Activated T-helper 9 cell treated with anti-CD3 and anti-CD28 coated beads, Interleukin-2, amount 50 U/mL, for 16 hours (primary cell): ENCODE data around the gene FRAS1.
"Not testable (repeated sequence)": the region's sequence is repeated elsewhere in the genome, so short reads cannot be mapped to it uniquely, and the experiment has no call there.

ENCODE experiments used
- DNase-seq: peaks from one replicate; pipeline ENCODE4 v3.0.0-alpha.2; 2020; ENCODE audit warnings: low read depth

The FRAS1 gene

GRCh38 chr4:78513411-78513975 is 456.4 kb downstream of the FRAS1 start:
- DNase-seq = no peak

GRCh38 chr4:78517050-78517652 is 460.0 kb downstream of the FRAS1 start:
- DNase-seq = no peak

- no peak for DNase-seq
Measured at GRCh38 chr4:78518561-78518960, 461.4 kb downstream of the FRAS1 start.

- no peak for DNase-seq
Measured at GRCh38 chr4:78519962-78520361, 462.8 kb downstream of the FRAS1 start.

- no peak for DNase-seq
Measured at GRCh38 chr4:78520808-78521226, 463.7 kb downstream of the FRAS1 start.

- DNase-seq = no peak
Measured at GRCh38 chr4:78524009-78524408, 466.9 kb downstream of the FRAS1 start.

GRCh38 chr4:78525559-78525958 is 468.4 kb downstream of the FRAS1 start:
- DNase-seq = no peak

- no peak for DNase-seq
Measured at GRCh38 chr4:78527103-78527502, 470.0 kb downstream of the FRAS1 start.

- no peak for DNase-seq
Measured at GRCh38 chr4:78527555-78527954, 470.4 kb downstream of the FRAS1 start.

- no peak for DNase-seq
Measured at GRCh38 chr4:78528327-78528726, 471.2 kb downstream of the FRAS1 start.

GRCh38 chr4:78529569-78530209 is 472.6 kb downstream of the FRAS1 start:
- DNase-seq = no peak

- DNase-seq = no peak
Measured at GRCh38 chr4:78532046-78532445, 474.9 kb downstream of the FRAS1 start.

- no peak for DNase-seq
Measured at GRCh38 chr4:78533854-78534253, 476.7 kb downstream of the FRAS1 start.

- DNase-seq = no peak
Measured at GRCh38 chr4:78534286-78534955, 477.3 kb downstream of the FRAS1 start.

- no peak for DNase-seq
Measured at GRCh38 chr4:78542373-78542772, 485.2 kb downstream of the FRAS1 start.

- no peak for DNase-seq
Measured at GRCh38 chr4:78543424-78544125, 486.5 kb downstream of the FRAS1 start.

GRCh38 chr4:78544678-78545077 is 487.6 kb downstream of the FRAS1 start:
- no peak for DNase-seq

GRCh38 chr4:78545275-78546246 is 488.4 kb downstream of the FRAS1 start:
- DNase-seq = no peak

- not testable (repeated sequence) for DNase-seq
Measured at GRCh38 chr4:78547899-78548298, 490.8 kb downstream of the FRAS1 start.

GRCh38 chr4:78548889-78549288 is 491.8 kb downstream of the FRAS1 start:
- not testable (repeated sequence) for DNase-seq
